Tibial artery (tissue), 4 donors: ENCODE results near the gene AKAP6.
A peak's percentile ranks its signal among the peaks of the same experiment; 100 is the strongest.

Experiments used
- DNase-seq, 2 donors: peaks; one replicate each; pipeline ENCODE4 v3.0.0-alpha.2; 2019
- H3K27ac ChIP-seq, 2 donors: fragments of 200-600 bp; sonication (generic) in 1 of 2; 1 replicate in 1 of 2; 2 replicates in 1 of 2; pipeline ENCODE4 v1.5.1; 2018 to 2019; ENCODE audit warnings: mild to moderate bottlenecking in 1 of 2
- H3K27me3 ChIP-seq, 2 donors: fragments of 200-600 bp; sonication (generic) in 1 of 2; one replicate each; pipeline versions ENCODE4 v1.5.1 to v1.6.0; 2016 to 2019
- H3K36me3 ChIP-seq, 3 donors: fragments of 200-600 bp; sonication (generic) in 2 of 3; one replicate each; pipeline ENCODE4 v1.5.1; 2016 to 2019; ENCODE audit warnings: mild to moderate bottlenecking in 2 of 3
- H3K4me1 ChIP-seq, 4 donors: fragments of 200-600 bp; sonication (generic) in 2 of 4; 1 replicate in 3 of 4; 2 replicates in 1 of 4; pipeline ENCODE4 v1.5.1; 2016 to 2019
- H3K4me3 ChIP-seq, 2 donors: fragments of 200-600 bp; sonication (generic) in 1 of 2; 1 replicate in 1 of 2; 2 replicates in 1 of 2; pipeline ENCODE4 v1.5.1; 2018 to 2019; ENCODE audit warnings: mild to moderate bottlenecking in 2 of 2
- H3K9me3 ChIP-seq, 3 donors: fragments of 200-600 bp; sonication (generic) in 1 of 3; one replicate each; pipeline ENCODE4 v1.5.1; 2016 to 2019
- CTCF ChIP-seq, 2 experiments: fragments of 200-600 bp in 1 of 2; fragments of 450-650 bp in 1 of 2; IDR thresholded peaks; one replicate each; pipeline ENCODE4 v1.5.1; 2017 to 2019; ENCODE audit warnings: antibody characterized with exemption in 2 of 2, mild to moderate bottlenecking in 1 of 2, moderate library complexity in 1 of 2
- intact Hi-C: fragments of 100-400 bp; cut with DNase I; formaldehyde crosslinking; loops from one replicate; pipeline ENCODE4 v1.15.0; 2023; ENCODE audit warnings: low total_unique reads

The AKAP6 gene

DNA sequence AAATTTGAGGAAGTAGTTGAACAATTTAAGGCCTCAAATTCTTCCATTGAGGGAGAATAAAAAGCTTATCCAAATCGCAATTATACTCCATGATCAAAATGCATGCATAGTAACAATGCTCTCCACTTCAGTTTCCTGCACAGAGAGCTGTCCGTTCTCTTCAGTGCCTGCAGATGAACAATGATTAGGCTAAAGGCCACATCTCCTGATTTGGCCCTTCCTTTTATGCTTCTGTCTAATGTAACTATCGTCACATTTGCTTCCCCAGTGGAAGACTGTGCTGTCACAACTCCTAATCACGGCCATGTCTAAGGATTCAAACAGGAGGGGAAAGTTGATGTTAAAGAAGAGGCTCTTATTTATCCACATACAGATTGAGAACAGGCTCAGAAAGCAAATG, 496.0 kb downstream of the AKAP6 start:
- Histone ChIP-seq H3K4me3 (no peak overlapping the region), H3K4me1 (peaks cover 0 to 33% (median 0%) of the 10 kb centered on the region in 4 donors), H3K27me3 (no peaks in the 10 kb centered on the region), H3K36me3 (peaks cover 4 to 10% (median 6%) of the 10 kb centered on the region in 3 donors), H3K9me3 (no peaks in the 10 kb centered on the region), H3K27ac (no peak overlapping the region)
- no peak for DNase-seq
- intact Hi-C loops: no loop called here
- no peak for TF ChIP-seq CTCF (IDR thresholded peaks at IDR 0.05)

- peaks cover 3 to 10% (median 4%) of the 10 kb centered on the region in 3 donors for H3K36me3 ChIP-seq
- H3K27me3 ChIP-seq: no peaks in the 10 kb centered on the region
- no peak for DNase-seq
- H3K9me3 ChIP-seq: no peaks in the 10 kb centered on the region
- intact Hi-C loops: no loop called here
- no peak for TF ChIP-seq CTCF (IDR thresholded peaks at IDR 0.05)
- H3K27ac ChIP-seq: peak overlapping the region; percentile 20 to 65
- no peak overlapping the region for H3K4me3 ChIP-seq
- peaks cover 0 to 20% (median 0%) of the 10 kb centered on the region in 4 donors for H3K4me1 ChIP-seq
These were observed 497.4 kb downstream of the AKAP6 start for GRCh38 chr14:32826404-32827082.

GRCh38 chr14:32827514-32827913, 498.4 kb downstream of the AKAP6 start:
- Histone ChIP-seq H3K27me3 (no peaks in the 10 kb centered on the region), H3K27ac (no peak overlapping the region), H3K36me3 (peaks cover 0 to 6% (median 4%) of the 10 kb centered on the region in 3 donors), H3K4me3 (no peak overlapping the region), H3K4me1 (peaks cover 0 to 20% (median 0%) of the 10 kb centered on the region in 4 donors), H3K9me3 (no peaks in the 10 kb centered on the region)
- intact Hi-C loops: no loop called here
- no peak for TF ChIP-seq CTCF (IDR thresholded peaks at IDR 0.05)
- DNase-seq: no peak

- DNase-seq: no peak
- H3K27ac ChIP-seq: no peak overlapping the region
- no peak for TF ChIP-seq CTCF (IDR thresholded peaks at IDR 0.05)
- no peaks in the 10 kb centered on the region for H3K27me3 ChIP-seq
- intact Hi-C loops: no loop called here
- H3K4me1 ChIP-seq: no peaks in the 10 kb centered on the region
- no peaks in the 10 kb centered on the region for H3K9me3 ChIP-seq
- no peaks in the 10 kb centered on the region for H3K36me3 ChIP-seq
- H3K4me3 ChIP-seq: no peak overlapping the region
These were observed 506.8 kb downstream of the AKAP6 start for GRCh38 chr14:32835924-32836323.

GRCh38 chr14:32841698-32842097, 512.6 kb downstream of the AKAP6 start:
- H3K27me3 ChIP-seq: no peaks in the 10 kb centered on the region
- DNase-seq: no peak
- TF ChIP-seq CTCF (IDR thresholded peaks at IDR 0.05): no peak
- intact Hi-C loops: no loop called here
- H3K4me3 ChIP-seq: no peak overlapping the region
- no peak overlapping the region for H3K27ac ChIP-seq
- no peaks in the 10 kb centered on the region for H3K9me3 ChIP-seq
- peaks cover 0 to 2% (median 0%) of the 10 kb centered on the region in 4 donors for H3K4me1 ChIP-seq
- H3K36me3 ChIP-seq: no peaks in the 10 kb centered on the region
